Measurements from ENCODE around the gene TMCO6.

DNA sequence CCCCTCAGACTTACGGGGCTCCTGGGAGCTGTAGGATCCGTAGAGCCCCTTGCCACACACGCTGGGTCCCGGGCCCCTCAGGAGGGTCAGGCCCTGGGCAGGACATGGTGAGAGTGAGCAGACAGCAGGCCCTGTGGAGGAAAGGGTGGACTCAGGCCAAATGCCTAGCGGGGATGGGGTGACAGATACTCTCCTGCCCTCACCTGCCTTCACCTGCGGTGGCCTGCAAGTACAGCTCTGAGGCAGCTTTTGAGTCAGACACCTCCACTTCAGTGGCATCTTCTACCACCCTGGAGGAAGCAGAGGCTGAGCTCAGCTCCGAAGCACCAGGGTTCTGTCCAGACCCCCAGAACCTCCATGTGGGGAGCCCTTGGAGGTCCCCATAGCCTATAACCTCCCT lies 48.4 kb upstream of the TMCO6 start:
- TF ChIP-seq, protein P1, sequence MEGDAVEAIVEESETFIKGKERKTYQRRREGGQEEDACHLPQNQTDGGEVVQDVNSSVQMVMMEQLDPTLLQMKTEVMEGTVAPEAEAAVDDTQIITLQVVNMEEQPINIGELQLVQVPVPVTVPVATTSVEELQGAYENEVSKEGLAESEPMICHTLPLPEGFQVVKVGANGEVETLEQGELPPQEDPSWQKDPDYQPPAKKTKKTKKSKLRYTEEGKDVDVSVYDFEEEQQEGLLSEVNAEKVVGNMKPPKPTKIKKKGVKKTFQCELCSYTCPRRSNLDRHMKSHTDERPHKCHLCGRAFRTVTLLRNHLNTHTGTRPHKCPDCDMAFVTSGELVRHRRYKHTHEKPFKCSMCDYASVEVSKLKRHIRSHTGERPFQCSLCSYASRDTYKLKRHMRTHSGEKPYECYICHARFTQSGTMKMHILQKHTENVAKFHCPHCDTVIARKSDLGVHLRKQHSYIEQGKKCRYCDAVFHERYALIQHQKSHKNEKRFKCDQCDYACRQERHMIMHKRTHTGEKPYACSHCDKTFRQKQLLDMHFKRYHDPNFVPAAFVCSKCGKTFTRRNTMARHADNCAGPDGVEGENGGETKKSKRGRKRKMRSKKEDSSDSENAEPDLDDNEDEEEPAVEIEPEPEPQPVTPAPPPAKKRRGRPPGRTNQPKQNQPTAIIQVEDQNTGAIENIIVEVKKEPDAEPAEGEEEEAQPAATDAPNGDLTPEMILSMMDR (IDR thresholded peaks at IDR 0.05; ENCODE audit: insufficient read depth, low read length, poor library complexity, severe bottlenecking), result no peak
- no peak for TF ChIP-seq EZH2phosphoT487 (conservative IDR thresholded peaks at IDR 0.05; ENCODE audit: low read length)
